SK-N-SH (cell line): ENCODE measurements around the gene EEF1G.

Experiments used
- EP300 ChIP-seq, 2 experiments: IDR thresholded peaks; 2 replicates each; pipeline versions ENCODE4 v1.4.0 to v1.6.1; 2012; ENCODE audit warnings: borderline replicate concordance in 1 of 2, low read depth in 1 of 2, low read length in 1 of 2
- EZH2phosphoT487 ChIP-seq: fragments of 200-600 bp; sonication (generic); IDR thresholded peaks from 2 replicates; pipeline ENCODE4 v1.6.1; 2017; ENCODE audit warnings: low read depth, mixed run types, mild to moderate bottlenecking, antibody characterized with exemption, moderate library complexity, borderline replicate concordance
- MXI1 ChIP-seq: IDR thresholded peaks from 2 replicates; pipeline ENCODE4 v1.6.1; 2012; ENCODE audit warnings: mild to moderate bottlenecking, low read depth, low read length, improper control_type of control experiment
- POLR2AphosphoS5 ChIP-seq: IDR thresholded peaks from 2 replicates; pipeline ENCODE4 v1.6.1; 2012; ENCODE audit warnings: low read depth, low read length
- RFX5 ChIP-seq: IDR thresholded peaks from 2 replicates; pipeline ENCODE4 v1.6.1; 2012; ENCODE audit warnings: mild to moderate bottlenecking, improper control_type of control experiment, low read length
- SIN3A ChIP-seq: IDR thresholded peaks from 2 replicates; pipeline ENCODE4 v1.6.1; 2012; ENCODE audit warnings: low read depth, mild to moderate bottlenecking, low read length, moderate library complexity, borderline replicate concordance
- TCF12 ChIP-seq: IDR thresholded peaks from 2 replicates; pipeline ENCODE4 v1.4.0; 2012
- TF ChIP-seq, protein P1 (sequence below): IDR thresholded peaks from 2 replicates; pipeline ENCODE4 v1.4.0; 2012; ENCODE audit warnings: low read depth
- TF ChIP-seq, protein P2 (sequence below): fragments of 200-600 bp; sonication (generic); IDR thresholded peaks from 2 replicates; pipeline ENCODE4 v1.6.1; 2017; ENCODE audit warnings: antibody characterized with exemption, mild to moderate bottlenecking, moderate library complexity
- TF ChIP-seq, protein P3 (sequence below): IDR thresholded peaks from 2 replicates; pipeline ENCODE4; 2012
- TF ChIP-seq, protein P4 (sequence below): fragments of 150-350 bp; IDR thresholded peaks from 2 replicates; pipeline ENCODE4 v1.6.1; 2017; ENCODE audit warnings: antibody characterized with exemption, low read length, low read depth, borderline replicate concordance
- TF ChIP-seq, protein P5 (sequence below): IDR thresholded peaks from 2 replicates; pipeline ENCODE4 v1.6.1; 2012; ENCODE audit warnings: mild to moderate bottlenecking, low read depth, low read length, moderate library complexity

DNA sequence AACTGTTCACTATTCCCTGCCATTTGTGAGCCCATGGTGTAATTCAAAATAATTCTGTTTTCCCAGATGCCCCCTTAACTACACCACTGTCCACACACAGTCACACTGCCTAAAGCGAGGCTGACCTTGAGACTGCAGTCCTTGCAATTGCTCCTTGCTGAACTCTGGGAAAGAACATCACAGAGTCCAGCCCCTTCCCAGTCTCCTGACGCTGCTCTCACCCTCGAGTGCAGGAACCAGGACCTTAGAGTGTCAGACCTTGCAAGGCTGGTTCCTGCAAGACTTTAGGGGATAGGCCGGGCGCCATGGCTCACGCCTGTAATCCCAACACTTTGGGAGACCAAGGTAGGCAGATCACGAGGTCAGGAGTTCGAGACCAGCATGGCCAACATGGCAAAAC, 60.7 kb downstream of the EEF1G start:
- TF ChIP-seq MXI1 (no peak), TCF12 (no peak), SIN3A (no peak), RFX5 (no peak), EP300 (IDR thresholded peaks at IDR 0.05; ENCODE audit: borderline replicate concordance in 1 of 2, low read depth in 1 of 2, low read length in 1 of 2) (no peak), EZH2phosphoT487 (no peak), POLR2AphosphoS5 (no peak)
- TF ChIP-seq, protein P1, sequence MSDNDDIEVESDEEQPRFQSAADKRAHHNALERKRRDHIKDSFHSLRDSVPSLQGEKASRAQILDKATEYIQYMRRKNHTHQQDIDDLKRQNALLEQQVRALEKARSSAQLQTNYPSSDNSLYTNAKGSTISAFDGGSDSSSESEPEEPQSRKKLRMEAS = no peak
- TF ChIP-seq, protein P2, sequence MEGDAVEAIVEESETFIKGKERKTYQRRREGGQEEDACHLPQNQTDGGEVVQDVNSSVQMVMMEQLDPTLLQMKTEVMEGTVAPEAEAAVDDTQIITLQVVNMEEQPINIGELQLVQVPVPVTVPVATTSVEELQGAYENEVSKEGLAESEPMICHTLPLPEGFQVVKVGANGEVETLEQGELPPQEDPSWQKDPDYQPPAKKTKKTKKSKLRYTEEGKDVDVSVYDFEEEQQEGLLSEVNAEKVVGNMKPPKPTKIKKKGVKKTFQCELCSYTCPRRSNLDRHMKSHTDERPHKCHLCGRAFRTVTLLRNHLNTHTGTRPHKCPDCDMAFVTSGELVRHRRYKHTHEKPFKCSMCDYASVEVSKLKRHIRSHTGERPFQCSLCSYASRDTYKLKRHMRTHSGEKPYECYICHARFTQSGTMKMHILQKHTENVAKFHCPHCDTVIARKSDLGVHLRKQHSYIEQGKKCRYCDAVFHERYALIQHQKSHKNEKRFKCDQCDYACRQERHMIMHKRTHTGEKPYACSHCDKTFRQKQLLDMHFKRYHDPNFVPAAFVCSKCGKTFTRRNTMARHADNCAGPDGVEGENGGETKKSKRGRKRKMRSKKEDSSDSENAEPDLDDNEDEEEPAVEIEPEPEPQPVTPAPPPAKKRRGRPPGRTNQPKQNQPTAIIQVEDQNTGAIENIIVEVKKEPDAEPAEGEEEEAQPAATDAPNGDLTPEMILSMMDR = no peak
- TF ChIP-seq, protein P3, sequence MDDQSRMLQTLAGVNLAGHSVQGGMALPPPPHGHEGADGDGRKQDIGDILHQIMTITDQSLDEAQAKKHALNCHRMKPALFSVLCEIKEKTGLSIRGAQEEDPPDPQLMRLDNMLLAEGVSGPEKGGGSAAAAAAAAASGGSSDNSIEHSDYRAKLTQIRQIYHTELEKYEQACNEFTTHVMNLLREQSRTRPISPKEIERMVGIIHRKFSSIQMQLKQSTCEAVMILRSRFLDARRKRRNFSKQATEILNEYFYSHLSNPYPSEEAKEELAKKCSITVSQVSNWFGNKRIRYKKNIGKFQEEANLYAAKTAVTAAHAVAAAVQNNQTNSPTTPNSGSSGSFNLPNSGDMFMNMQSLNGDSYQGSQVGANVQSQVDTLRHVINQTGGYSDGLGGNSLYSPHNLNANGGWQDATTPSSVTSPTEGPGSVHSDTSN = no peak
- TF ChIP-seq, protein P4, sequence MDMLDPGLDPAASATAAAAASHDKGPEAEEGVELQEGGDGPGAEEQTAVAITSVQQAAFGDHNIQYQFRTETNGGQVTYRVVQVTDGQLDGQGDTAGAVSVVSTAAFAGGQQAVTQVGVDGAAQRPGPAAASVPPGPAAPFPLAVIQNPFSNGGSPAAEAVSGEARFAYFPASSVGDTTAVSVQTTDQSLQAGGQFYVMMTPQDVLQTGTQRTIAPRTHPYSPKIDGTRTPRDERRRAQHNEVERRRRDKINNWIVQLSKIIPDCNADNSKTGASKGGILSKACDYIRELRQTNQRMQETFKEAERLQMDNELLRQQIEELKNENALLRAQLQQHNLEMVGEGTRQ = no peak
- TF ChIP-seq, protein P5, sequence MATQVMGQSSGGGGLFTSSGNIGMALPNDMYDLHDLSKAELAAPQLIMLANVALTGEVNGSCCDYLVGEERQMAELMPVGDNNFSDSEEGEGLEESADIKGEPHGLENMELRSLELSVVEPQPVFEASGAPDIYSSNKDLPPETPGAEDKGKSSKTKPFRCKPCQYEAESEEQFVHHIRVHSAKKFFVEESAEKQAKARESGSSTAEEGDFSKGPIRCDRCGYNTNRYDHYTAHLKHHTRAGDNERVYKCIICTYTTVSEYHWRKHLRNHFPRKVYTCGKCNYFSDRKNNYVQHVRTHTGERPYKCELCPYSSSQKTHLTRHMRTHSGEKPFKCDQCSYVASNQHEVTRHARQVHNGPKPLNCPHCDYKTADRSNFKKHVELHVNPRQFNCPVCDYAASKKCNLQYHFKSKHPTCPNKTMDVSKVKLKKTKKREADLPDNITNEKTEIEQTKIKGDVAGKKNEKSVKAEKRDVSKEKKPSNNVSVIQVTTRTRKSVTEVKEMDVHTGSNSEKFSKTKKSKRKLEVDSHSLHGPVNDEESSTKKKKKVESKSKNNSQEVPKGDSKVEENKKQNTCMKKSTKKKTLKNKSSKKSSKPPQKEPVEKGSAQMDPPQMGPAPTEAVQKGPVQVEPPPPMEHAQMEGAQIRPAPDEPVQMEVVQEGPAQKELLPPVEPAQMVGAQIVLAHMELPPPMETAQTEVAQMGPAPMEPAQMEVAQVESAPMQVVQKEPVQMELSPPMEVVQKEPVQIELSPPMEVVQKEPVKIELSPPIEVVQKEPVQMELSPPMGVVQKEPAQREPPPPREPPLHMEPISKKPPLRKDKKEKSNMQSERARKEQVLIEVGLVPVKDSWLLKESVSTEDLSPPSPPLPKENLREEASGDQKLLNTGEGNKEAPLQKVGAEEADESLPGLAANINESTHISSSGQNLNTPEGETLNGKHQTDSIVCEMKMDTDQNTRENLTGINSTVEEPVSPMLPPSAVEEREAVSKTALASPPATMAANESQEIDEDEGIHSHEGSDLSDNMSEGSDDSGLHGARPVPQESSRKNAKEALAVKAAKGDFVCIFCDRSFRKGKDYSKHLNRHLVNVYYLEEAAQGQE = no peak
